Epidermal melanocyte (primary cell): ENCODE data around the gene IL18RAP.

Experiments used
- DNase-seq: peaks from one replicate; pipeline ENCODE4 v3.0.0; 2011; ENCODE audit warnings: low spot score; ENCODE audit not compliant: insufficient read length

Gene IL18RAP

GRCh38 chr2:102421890-102422759 lies 835 bp upstream of the IL18RAP start:
- DNase-seq = no peak

DNA sequence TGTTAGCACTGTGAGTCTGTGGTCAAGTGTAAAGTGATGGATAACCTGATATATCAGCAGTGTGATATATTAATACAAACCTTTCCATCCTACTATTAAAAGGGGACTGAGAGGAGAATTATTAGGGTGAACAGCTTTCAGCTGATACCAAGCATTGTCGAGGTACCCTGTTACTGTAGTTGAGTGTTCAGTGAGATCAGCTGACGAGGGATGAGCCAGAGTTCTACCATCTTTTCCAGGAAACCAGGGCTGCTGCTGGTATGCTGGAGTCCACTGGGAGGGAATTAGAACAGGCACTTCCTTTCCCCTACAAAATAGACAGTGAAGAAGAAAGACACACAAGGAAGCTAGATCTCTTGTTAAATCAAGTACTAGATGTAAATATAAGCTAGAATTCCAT lies 408 bp downstream of the IL18RAP start:
- DNase-seq = no peak

DNA sequence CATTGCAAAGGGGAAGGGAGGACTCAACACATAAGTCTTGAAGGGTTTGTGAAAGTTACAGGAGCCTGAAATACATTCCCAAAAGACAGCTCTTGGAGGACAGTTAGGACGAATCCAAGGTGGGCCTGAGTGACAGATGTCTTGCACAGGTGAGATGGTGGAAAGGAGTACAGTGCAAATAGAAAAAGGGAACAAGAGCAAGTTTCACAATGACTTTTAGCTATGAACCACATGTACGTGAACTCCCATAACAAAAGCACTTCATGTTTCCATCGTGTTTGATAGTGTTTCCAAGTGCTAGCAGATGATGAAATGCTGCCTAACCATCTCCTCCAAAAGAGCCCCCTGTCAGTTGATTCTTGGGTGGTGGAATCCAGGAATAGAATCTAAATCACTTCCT lies 1.8 kb downstream of the IL18RAP start:
- DNase-seq = no peak

- no peak for DNase-seq
Observed at GRCh38 chr2:102425441-102426132, 2.6 kb downstream of the IL18RAP start.

DNA sequence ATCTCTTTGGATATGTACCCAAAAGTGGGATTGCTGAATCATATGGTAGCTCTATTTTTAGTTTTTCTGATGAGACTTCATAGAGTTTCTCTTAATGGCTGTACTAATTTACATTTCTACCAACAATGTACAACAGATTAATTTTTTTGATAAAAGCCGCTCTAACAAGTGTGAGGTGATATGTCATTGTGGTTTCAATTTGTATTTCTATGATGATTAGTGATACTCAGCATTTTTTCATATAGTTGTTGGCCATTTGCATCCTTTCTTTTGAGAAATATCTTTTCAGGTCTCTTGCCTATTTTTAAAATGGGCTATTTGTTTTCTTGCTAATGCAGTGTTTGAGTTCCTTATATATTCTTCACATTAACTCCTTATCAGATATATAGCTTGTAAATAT lies 4.3 kb downstream of the IL18RAP start:
- no peak for DNase-seq

- DNase-seq = no peak
Observed at GRCh38 chr2:102428573-102428972, 5.6 kb downstream of the IL18RAP start.

DNA sequence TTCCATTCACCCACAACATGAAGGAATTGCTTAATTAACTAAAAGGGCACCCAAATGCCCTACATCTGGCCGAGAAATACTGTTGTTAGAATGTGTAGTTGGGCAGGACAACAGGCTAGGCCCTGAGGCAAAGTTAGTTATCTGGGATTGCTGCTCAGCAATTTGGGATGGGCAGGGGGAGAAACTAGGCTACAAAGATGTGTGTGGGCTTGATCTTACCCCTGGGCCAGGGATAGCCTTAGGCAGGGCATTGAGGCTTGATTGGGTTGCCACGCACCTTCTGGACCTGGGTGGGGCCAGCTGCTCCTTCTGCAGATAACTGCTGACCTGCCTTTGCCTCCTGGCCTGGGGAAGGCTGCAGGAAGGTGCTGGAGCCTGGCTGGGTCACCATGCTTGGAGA lies 9.4 kb downstream of the IL18RAP start:
- DNase-seq = no peak

GRCh38 chr2:102433973-102434654 lies 11.2 kb downstream of the IL18RAP start:
- no peak for DNase-seq

DNA sequence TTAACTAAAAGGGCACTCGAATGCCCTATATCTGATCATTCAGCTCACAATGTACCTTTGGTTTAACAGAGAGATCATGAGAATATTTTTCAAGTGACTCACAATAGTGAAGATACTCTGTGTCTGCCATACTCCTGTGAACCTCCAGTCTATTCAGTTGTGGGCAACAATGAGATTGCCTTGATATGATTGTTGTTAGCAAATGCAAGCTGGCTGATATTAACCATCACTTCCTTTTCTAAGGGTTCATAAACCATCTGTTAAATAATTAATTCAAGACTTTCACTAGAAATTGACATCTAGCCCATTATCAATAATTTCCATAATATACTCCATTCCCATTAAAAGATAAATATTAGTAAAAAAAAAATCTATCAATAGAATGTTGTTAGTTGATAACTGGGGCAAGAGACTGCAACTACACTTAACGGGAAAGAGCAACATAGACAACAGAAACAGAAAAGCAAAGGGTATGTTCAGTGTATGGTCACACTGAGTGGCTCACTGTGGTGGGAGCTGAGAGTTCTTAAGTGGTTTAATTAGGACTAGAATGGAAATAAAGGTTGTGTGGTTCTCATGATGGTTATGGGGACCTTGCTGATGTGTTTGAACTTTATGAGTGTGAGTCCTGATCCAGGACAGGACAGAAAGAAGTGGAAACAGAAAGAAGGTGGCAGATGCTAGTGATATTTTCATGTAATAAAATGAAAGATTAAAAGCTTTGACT lies 11.9 kb downstream of the IL18RAP start:
- DNase-seq = no peak

DNA sequence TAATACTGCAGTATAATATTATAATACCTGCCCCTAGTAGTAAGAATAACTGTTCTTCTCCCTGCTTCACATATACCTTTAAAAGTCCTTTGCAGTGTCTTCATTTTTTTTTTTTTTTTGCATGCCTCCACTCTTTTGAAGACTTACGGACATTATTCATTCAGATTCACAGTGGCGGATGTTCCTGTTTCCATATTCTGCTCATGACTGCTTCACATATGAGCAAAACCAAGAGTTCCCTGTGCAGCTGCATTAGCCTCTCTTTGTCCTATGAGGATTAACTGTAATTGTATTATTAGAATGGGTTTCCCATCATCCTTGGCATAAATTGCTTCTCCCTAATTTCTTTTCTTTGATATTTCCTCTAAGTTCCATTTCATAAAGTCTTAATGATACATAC lies 12.8 kb downstream of the IL18RAP start:
- no peak for DNase-seq

DNA sequence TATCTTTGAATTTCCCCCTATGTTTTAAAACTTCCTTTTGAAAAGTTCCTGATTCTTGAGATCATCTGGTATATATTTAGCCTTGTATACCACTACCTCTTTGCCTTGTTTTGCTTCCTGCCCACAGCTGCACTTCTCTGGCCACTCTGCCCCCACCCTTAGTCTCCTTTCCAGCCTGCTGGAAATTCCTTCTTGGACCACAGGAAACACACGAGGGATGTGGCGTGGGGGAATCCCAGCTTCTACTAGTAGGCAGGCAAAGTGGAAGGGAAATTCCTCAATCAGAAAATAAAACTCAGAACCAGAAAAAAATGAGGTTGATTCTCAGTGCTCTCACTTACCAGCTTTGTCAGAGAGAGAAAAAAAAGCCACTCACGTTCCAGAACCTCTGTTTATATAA lies 13.4 kb downstream of the IL18RAP start:
- DNase-seq = no peak

- DNase-seq = no peak
Observed at GRCh38 chr2:102437122-102437521, 14.2 kb downstream of the IL18RAP start.

- DNase-seq = no peak
Observed at GRCh38 chr2:102438111-102438510, 15.2 kb downstream of the IL18RAP start.

DNA sequence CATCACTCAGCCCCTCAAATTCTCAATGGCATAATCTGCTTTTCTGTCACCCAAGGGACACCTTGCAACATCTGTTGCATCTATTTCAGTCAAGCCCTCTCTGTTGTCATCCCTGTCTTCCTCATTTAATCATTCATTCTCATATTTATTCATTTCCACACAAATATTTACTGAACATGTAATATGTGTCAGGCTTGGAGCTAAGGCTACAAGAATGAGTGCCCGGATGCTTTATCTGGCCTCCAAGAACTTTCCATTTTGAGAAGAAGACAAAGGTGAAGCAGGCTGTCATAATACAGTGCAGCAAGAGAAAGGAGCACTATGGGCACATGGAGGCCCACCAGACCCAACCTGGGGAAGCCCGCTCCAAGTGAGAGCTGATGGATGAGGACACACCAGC lies 15.6 kb downstream of the IL18RAP start:
- DNase-seq = no peak

DNA sequence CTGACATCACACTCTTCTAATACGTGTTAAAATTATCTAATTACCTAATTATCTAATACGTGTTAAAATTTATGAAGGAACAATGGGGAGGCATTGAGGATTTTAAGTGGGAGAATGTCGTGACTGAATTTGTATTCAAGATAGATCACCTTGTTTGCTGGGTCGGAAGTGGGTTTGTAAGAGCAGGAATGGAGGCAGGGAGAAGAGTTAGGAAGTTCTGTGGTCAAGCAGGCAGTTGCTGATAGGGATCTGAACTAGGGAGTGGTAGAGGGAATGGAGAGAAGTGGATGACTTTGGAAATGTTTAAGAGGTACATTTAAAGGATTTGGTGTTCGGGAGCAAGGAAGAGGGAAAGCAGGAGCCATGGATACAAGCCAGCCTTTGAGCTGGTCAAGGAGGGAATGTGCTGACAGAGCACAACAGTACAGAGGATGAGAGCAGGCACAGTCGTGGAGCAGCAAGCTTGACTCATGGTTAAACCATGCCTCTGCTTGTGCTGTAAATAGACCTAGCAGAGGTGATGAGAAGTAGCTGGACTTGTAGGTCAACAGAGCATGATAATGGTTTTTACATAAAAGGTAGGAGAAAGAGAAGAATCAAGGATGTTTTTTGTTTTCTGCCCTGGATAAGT lies 16.2 kb downstream of the IL18RAP start:
- no peak for DNase-seq

GRCh38 chr2:102442967-102443828 lies 20.2 kb downstream of the IL18RAP start:
- DNase-seq = no peak

GRCh38 chr2:102444233-102444632 lies 21.3 kb downstream of the IL18RAP start:
- no peak for DNase-seq

GRCh38 chr2:102446936-102447335 lies 24.0 kb downstream of the IL18RAP start:
- no peak for DNase-seq

- DNase-seq = no peak
Observed at GRCh38 chr2:102449370-102449974, 26.5 kb downstream of the IL18RAP start.

DNA sequence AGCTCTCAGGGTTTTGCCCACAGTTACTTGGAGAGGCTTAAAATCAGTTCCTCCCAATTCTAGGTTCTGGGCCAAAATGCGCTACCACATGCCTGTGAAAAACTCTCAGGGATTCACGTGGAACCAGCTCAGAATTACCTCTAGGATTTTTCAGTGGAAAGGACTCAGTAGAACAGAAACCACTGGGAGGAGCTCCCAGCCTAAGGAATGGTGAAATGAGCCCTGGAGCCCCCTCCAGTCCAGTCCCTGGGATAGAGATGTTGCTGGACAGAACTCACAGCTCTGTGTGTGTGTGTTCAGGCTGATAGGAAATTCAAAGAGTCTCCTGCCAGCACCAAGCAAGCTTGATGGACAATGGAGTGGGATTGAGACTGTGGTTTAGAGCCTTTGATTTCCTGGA lies 29.0 kb downstream of the IL18RAP start:
- DNase-seq = no peak
